ENCODE results near the gene COX6A1. TPM values are rescaled to one million over a fixed set of nuclear protein-coding genes. Genes with fewer than 3 reads are reported as not detected.

Gene COX6A1
- total RNA-seq, 4 donors from 2014 or later = 196 to 524 (median 201) TPM

DNA sequence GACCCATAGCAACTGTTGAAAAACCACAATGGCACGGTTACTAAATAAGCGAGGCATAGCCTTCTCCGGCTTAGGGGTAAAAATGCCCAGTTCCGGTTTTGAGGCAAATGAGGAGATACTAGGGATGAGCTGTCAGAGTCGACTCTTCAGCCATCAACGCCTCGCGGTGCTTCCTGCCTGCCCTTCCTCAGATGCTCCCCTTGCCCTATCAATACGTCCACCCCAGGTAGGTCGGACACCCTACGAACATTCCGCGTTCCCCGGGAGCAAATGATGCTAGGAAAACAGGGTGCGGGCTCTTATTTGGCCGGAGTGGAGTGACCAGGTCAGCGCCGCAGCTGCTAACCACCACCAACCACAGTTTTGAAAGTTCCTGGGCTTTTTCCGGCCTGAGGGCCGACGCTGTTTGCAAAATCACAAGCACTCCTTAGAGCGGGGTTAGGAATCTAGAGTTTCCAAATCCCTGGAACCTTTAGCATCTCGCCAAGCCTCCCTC lies 30.5 kb downstream of the COX6A1 start:
- TF ChIP-seq, protein P1, sequence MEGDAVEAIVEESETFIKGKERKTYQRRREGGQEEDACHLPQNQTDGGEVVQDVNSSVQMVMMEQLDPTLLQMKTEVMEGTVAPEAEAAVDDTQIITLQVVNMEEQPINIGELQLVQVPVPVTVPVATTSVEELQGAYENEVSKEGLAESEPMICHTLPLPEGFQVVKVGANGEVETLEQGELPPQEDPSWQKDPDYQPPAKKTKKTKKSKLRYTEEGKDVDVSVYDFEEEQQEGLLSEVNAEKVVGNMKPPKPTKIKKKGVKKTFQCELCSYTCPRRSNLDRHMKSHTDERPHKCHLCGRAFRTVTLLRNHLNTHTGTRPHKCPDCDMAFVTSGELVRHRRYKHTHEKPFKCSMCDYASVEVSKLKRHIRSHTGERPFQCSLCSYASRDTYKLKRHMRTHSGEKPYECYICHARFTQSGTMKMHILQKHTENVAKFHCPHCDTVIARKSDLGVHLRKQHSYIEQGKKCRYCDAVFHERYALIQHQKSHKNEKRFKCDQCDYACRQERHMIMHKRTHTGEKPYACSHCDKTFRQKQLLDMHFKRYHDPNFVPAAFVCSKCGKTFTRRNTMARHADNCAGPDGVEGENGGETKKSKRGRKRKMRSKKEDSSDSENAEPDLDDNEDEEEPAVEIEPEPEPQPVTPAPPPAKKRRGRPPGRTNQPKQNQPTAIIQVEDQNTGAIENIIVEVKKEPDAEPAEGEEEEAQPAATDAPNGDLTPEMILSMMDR (IDR thresholded peaks at IDR 0.05) = no peak
- TF ChIP-seq POLR2A (IDR thresholded peaks at IDR 0.05) = no peak
- intact Hi-C loops (cut with DNase I; ENCODE audit: low total_unique reads) = no loop called here
- Histone ChIP-seq H3K27me3 (no peaks in the 10 kb centered on the region), H3K27ac (peak overlapping the region; percentile 89 to 92), H3K36me3 (no peaks in the 10 kb centered on the region), H3K9me3 (no peaks in the 10 kb centered on the region), H3K4me1 (peaks cover 0 to 22% of the 10 kb centered on the region in 2 donors), H3K4me3 (peak overlapping the region; percentile 75 to 89)
- DNase-seq = peak in 1 of 2 donors; percentile 28

DNA sequence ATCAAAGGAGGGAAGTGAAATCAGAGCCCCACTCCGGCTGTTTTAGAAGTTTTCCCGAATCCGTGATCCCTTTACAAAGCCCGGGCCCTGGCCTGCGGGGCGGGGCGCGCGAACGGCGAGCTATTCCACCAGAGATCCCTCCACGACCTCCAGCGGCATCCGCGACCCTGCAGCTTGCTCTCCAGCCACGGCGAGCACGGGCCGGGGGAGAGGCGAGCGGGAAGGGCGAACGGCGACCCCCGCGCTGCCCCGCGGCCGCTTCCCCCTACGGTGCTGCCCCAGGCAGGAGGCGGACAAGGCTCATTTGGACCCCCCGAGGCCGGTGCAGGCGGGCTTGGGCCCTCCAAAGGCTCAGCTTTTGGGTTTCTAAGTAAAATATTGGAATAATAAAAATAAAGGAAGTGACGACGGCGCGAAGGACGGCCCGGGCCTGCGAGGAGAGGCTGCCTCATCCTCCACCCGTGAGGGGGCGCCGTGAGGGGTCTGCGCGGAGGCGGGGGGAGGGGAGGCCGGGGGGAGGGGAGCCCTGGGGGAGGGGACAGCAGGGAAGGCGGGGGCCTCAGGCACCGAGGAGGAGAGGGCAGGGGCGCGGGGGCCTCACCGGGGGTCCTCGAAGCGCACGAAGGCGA lies 31.0 kb downstream of the COX6A1 start:
- peak overlapping the region; percentile 89 to 92 for H3K27ac ChIP-seq
- H3K4me1 ChIP-seq = peaks cover 0 to 22% of the 10 kb centered on the region in 2 donors
- intact Hi-C loops (cut with DNase I; ENCODE audit: low total_unique reads) = no loop called here
- no peak for TF ChIP-seq POLR2A (IDR thresholded peaks at IDR 0.05)
- TF ChIP-seq, protein P1 (IDR thresholded peaks at IDR 0.05) = peak in 1 of 4 experiments; percentile 6
- no peaks in the 10 kb centered on the region for H3K36me3 ChIP-seq
- H3K4me3 ChIP-seq = peak overlapping the region; percentile 75 to 89
- DNase-seq = peak; percentile 20 to 26
- no peaks in the 10 kb centered on the region for H3K9me3 ChIP-seq
- H3K27me3 ChIP-seq = no peaks in the 10 kb centered on the region

DNA sequence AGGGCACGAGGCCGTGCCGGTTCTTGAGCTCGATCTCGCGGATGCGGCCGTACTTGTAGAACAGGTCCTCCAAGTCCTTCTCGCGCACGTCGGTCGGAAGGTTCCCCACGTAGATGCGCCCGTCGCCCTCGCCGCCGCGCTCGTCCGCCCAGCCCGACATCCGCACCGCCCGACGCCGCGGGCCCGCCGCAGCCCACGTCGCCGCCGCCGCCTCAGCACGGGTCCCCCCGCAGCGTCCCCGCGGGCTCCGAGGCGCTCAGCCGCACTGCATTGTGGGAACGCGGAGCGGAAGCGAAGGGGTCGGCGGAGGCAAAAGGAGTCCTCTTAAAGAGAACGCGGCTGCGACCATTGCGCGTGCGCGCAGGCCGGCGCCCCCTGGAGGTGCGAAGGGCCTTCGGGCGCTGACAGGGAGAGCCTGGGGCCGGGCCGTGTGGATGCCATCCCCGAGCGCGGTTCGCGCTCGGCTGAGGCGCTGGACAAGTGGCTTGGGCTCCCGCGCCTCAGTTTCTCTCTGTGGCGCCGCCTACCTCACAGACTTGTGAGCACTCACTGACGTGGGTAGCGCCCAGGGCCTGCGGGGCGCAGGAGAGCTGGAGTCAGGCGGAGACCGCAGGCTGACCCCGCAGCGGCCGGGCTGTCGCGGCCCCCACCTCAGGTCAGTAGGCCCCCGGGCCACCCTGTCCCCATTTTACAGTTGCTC lies 31.7 kb downstream of the COX6A1 start, which contains the start of gene SRSF9:
Gene SRSF9, minus strand, starts transcription at position 299 of the 700 bp plus-strand sequence. Its CDS starts 139 bp downstream, at position 160.
- peak within 1 kb of the TSS; percentile 89 to 92 for H3K27ac ChIP-seq
- no peaks in the 10 kb centered on the region for H3K36me3 ChIP-seq
- TF ChIP-seq POLR2A (IDR thresholded peaks at IDR 0.05) = peak; percentile 44 to 86
- TF ChIP-seq, protein P1 (IDR thresholded peaks at IDR 0.05) = peak; percentile 86 to 97 (median 96)
- H3K27me3 ChIP-seq = no peaks in the 10 kb centered on the region
- no peaks in the 10 kb centered on the region for H3K9me3 ChIP-seq
- intact Hi-C loops (cut with DNase I; ENCODE audit: low total_unique reads) = no loop called here
- H3K4me1 ChIP-seq = peaks cover 0 to 22% of the 10 kb centered on the region in 2 donors
- peak within 1 kb of the TSS; percentile 75 to 89 for H3K4me3 ChIP-seq
- peak; percentile 94 to 95 for DNase-seq

DNA sequence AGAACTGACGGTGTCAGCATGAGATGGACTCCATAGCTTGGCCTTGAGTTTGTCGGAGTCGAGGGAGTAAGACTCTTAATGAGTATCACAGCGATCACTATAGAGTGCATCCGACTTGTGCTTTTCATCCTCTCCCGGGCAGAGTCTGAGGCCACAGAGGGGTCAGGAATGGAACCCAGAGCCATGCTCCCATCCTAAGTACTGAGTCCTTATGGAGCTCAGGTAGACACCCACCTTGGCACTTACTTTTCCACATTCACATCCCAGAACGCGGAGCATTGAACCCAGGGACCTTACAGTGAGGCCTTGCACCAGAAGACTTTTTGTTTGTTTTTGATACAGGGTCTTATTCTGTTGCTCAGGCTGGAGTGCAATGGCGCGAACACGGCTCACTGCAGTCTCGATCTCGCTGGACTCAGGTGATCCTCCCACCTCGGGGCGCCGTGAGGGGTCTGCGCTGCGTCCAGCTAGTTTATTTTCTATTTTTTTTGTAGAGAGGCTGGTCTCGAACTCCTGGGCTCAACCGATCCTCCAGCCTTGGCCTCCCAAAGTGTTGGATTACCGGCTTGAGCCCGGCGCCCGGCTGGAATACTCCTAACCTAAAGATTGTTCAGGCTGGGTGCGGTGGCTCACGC lies 32.4 kb downstream of the COX6A1 start:
- peaks cover 0 to 22% of the 10 kb centered on the region in 2 donors for H3K4me1 ChIP-seq
- no peaks in the 10 kb centered on the region for H3K36me3 ChIP-seq
- no peaks in the 10 kb centered on the region for H3K9me3 ChIP-seq
- peak overlapping the region; percentile 75 to 89 for H3K4me3 ChIP-seq
- peak overlapping the region; percentile 89 to 92 for H3K27ac ChIP-seq
- DNase-seq = peak in 1 of 2 donors; percentile 19
- TF ChIP-seq, protein P1 (IDR thresholded peaks at IDR 0.05) = no peak
- TF ChIP-seq POLR2A (IDR thresholded peaks at IDR 0.05) = no peak
- H3K27me3 ChIP-seq = no peaks in the 10 kb centered on the region
- intact Hi-C loops (cut with DNase I; ENCODE audit: low total_unique reads) = no loop called here

Measured in uterus (tissue), 4 donors.